GM12891 (cell line): ENCODE measurements around the gene CDH22.

Experiments used
- DNase-seq: peaks from one replicate; pipeline ENCODE4 v3.0.0; 2011; ENCODE audit warnings: low spot score; ENCODE audit not compliant: insufficient read length
- FAIRE-seq: peaks from 2 replicates; lab custom pipeline; 2011; peaks lifted over from hg19 to GRCh38; lab: Jason Lieb, UNC
- PAX5 ChIP-seq: IDR thresholded peaks from 2 replicates; pipeline ENCODE4 v1.6.1; 2011; ENCODE audit warnings: low read length, moderate library complexity, mild to moderate bottlenecking; ENCODE audit not compliant: insufficient read depth, severe bottlenecking
- POLR2A ChIP-seq: IDR thresholded peaks from 2 replicates; pipeline ENCODE4 v1.6.1; 2011; ENCODE audit warnings: low read depth, low read length, control low read depth
- POLR2AphosphoS5 ChIP-seq: IDR thresholded peaks from 2 replicates; pipeline ENCODE4 v1.6.1; 2011; ENCODE audit warnings: low read depth, low read length, control low read depth
- POU2F2 ChIP-seq: IDR thresholded peaks from 2 replicates; pipeline ENCODE4 v1.6.1; 2011; ENCODE audit warnings: low read depth, mild to moderate bottlenecking, control low read depth, low read length, moderate library complexity
- SPI1 ChIP-seq: IDR thresholded peaks from 2 replicates; pipeline ENCODE4 v1.6.1; 2011; ENCODE audit warnings: low read depth, low read length, control low read depth
- TAF1 ChIP-seq: IDR thresholded peaks from 2 replicates; pipeline ENCODE4 v1.6.1; 2011; ENCODE audit warnings: low read depth, low read length, control low read depth

CDH22 gene

DNA sequence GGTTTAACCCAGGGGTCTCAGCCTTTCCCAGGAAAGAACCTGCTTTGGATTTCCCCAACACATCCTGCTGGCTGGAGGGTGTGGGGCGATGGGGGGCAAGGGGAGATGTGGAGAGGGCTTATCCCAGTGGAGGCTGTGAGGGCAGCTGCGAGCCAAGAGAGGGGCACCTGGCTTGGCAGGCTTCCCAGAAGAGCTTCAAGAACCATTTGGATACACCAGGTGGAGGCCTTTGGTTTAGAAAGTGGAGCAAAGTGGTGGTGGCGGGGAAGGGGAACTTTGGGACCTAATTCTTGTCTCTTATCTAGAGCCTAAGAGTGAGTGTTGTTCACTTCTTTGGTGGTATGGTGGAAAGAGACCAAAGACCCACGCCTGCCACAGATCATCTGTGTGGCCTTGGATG lies 177.8 kb downstream of the CDH22 start:
- no peak for FAIRE-seq
- no peak for DNase-seq
- no peak for TF ChIP-seq POLR2AphosphoS5
- no peak for TF ChIP-seq PAX5
- no peak for TF ChIP-seq POU2F2

DNA sequence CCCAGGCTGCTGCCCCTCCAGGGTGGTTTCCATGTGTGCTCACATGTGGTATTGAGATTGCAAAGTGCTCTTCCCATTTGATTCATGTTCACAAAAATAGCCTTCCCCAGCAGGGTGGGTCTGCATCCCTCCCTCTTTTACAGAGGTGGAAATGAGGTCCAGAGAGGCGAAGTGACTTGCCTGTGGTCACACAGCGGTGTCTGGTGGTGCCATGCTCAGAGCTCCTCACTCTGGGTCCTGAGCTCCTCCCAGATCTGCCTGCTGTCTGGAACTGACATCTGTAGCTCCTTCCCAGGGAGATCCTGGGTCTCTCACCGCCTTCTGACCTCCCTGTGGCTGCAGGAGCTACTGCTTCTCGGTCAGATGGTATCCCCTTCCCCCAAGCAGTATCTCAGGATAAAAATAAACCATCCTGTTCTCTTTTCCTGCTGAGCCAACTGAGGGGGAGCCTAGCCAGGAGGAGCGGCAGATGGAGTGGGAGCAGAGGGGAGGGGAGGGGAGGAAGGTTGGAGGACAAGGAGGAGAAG lies 178.3 kb downstream of the CDH22 start:
- FAIRE-seq (no peak), DNase-seq (no peak)
- TF ChIP-seq SPI1 (no peak), POLR2A (peak; percentile 85; the same call in 1 of the 2 replicates), TAF1 (no peak), POU2F2 (0 out of 2 replicates have a peak, but pooled peaks have one; percentile 26), POLR2AphosphoS5 (peak; percentile 95), PAX5 (no peak)

DNA sequence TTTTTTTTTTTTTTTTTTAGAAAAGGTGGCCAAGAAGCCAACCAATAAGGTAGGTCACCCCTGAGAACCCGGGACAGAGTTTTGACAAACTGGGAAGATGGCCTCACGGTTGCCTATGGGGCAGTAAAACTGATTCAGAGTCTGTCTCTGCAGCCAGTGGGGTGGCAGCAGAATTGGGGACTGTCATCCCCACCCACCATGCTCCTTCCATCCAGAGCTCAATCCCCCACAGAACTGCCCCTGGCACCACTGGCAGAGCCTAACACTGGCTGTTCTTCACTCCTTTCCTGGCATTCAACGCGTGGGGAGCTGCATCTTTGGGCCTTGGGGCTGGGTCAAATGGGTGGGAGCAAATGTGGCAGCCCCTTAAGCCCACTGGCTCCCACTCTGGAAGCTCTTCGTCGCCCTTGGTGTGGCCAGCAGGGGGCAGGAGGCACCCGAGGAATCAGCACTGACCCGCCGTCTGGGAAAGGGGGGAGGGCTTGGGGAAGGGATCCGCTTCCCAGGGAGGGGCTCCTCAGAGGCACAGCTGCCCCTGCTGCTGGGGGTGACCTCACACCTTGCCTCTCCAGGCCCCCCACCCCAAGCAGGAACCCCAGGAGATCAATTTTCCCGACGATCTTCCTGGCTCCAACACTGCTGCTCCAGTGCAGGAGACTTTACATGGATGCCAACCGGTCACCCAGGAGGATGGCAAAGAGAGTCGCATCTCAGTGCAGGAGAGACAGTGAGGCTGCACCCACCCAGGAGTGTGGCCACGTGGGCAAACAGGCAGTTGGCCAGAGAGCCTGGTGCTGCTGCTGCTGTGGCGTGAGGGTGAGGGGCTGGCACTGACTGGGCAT lies 179.8 kb downstream of the CDH22 start:
- DNase-seq (no peak), FAIRE-seq (no peak)
- TF ChIP-seq POLR2A (peak; percentile 34; the same call in 1 of the 2 replicates), SPI1 (no peak), POLR2AphosphoS5 (peak; percentile 60), TAF1 (no peak), PAX5 (no peak), POU2F2 (no peak)

DNA sequence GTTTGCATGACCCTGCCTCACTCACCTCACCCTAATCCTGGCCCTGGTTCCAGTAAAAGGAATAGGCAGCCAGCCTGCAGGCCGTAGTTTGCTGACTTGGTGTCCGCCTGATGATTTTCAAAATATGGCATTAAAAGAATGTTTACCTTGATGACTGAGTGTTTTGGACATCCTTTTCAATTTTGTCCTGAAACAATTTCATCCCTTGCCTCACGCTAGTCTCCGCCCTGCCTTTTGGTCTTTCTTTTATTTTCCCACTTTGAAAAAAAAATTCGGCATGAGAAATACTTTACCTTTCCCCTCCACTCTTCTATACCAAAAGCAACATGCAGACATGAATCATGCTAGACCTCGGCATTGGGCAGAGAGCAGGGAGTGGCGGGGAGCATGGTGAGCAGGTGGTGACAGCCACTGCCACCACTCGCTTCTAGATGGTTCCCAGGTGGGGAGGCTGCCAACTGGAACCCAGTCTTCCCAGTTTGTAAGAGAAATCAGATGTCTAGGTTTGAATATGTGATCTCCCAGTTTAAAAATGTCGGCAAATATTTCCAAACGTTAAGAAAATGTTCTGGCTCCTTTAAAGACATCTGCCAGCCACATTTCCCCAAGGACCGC lies 180.8 kb downstream of the CDH22 start:
- no peak; the same call in 1 of the 2 replicates for TF ChIP-seq POLR2A
- no peak; the same call in none of the 2 replicates for TF ChIP-seq POLR2AphosphoS5
- TF ChIP-seq POU2F2, result no peak
- TF ChIP-seq TAF1, result no peak
- TF ChIP-seq PAX5, result no peak
- TF ChIP-seq SPI1, result no peak
- no peak for DNase-seq
- FAIRE-seq, result no peak

DNA sequence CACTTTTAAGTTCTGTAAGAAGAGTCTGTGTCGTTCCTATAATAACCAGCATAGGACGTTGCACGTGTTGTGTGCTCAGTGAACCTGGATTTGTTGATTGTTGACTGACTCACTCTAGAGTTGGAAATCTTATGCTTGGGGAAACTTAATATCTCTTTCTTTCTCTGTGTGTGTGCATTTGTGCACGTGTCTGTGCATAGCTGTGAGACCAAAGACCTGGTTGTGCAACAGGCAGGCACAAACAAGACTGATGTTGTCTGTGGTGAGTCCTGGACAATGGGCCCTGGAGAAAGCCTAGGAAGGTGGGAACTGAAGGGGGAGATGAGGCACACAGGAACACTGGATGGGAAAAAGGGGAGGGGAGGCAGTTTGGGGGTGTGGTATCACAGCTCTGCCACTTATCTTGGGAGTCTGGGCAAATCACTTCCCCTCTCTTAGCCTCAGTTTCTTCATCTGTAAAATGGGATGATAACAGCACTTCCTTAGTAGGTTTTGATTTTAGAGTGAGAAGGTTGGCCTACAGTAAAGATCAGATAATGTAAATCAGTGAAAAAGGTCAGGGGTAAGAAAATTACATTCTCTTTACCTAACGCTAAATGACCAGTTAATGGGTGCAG lies 181.8 kb downstream of the CDH22 start:
- FAIRE-seq (no peak), DNase-seq (no peak)
- no peak for TF ChIP-seq POU2F2
- no peak for TF ChIP-seq PAX5
- TF ChIP-seq POLR2A, result no peak
- TF ChIP-seq SPI1, result no peak
- TF ChIP-seq POLR2AphosphoS5, result no peak
- no peak for TF ChIP-seq TAF1
